HG03354 (cell line): Measurements from ENCODE around the gene RASGRF1.
"Not testable (repeated sequence)": the region's sequence is repeated elsewhere in the genome, so short reads cannot be mapped to it uniquely, and the experiment has no call there.

ENCODE experiments used
- ATAC-seq: cut with Tn5 transposase; IDR thresholded peaks from one replicate; pipeline ENCODE4 v1.9.1; 2021; ENCODE audit warnings: mild to moderate bottlenecking; ENCODE audit not compliant: unreplicated experiment, poor library complexity, severe bottlenecking

Gene RASGRF1

GRCh38 chr15:79047676-79048439 is 42.7 kb downstream of the RASGRF1 start:
- no peak for ATAC-seq

DNA sequence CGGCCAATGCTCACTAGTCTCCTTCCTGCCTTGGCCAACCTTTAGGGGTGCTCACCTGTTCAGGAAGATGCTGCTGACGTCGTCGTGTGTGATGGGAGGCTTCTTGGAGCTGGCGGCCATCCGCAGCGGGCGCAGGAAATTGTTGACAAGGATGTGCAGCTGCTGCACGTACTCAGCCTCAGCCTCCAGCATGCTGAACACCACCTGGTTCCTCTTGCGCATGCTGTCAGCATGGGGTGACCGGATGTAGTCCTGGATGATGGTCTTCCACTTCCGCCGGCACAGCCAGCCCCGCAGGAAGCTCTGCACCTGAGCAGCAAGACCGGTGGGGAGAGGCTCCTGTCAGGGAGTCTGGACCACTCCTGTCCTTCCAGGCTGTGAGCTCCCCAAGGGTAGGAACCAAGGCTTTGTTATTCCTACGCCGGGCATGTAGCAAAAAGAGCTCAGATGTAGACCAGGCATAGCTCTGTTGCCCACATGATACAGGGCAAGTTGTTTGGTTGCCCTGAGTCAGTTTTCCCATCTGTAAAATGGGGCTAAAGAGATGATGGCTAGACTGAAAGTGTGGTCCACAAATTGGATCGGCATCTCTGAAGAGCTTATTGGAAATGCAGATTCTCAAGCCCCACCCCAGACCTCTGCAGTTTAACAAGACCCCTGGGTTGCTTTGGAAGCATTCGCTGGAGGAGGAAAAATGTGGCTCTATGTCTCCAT is 43.7 kb downstream of the RASGRF1 start:
- no peak for ATAC-seq

GRCh38 chr15:79045041-79045440 is 45.5 kb downstream of the RASGRF1 start:
- no peak for ATAC-seq

- ATAC-seq = no peak
Observed at GRCh38 chr15:79042213-79042928, 48.2 kb downstream of the RASGRF1 start.

DNA sequence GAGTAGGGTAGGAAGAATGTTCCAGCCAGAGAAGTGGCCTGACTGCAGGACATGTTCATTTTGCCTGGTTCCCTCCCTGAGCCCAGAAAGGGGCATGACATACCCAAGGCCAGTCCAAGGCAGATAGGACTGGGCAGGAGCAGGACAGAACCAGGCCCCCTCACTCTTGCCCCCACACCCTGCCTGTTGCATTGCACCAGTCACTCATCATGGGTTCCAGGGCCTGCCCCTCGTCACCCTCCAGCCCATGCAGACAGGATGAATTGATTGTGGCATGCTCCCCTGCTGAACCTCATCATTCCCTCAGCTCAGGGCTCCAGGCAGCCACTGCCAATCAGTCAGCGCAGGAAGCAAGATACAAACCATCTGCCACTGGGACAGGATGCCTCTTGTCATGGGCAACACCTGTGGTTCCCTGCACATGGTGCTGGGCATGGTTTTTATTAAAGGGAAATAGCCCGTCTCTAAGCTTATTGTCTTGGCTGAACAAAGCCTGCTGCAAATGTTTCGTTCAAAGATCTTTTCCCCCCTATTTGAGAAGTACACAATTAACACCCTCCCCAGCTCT is 48.9 kb downstream of the RASGRF1 start:
- no peak for ATAC-seq

DNA sequence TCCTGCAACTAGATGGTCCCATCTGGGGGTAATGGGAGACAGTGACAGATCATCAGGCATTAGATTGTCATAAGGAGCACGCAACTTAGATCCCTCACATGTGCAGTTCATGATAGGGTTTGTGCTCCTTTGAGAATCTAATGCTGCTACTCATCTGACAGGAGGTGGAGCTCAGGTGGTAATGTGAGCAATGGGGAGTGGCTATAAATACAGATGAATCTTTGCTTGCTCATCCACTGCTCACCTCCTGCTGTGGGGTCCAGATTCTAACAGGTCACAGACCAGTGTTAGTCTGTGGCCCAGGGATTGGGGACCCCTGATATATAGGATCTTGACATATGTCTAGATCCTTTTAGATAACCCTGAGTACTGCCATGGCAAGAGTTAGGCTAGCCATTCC is 52.7 kb downstream of the RASGRF1 start:
- ATAC-seq = no peak

DNA sequence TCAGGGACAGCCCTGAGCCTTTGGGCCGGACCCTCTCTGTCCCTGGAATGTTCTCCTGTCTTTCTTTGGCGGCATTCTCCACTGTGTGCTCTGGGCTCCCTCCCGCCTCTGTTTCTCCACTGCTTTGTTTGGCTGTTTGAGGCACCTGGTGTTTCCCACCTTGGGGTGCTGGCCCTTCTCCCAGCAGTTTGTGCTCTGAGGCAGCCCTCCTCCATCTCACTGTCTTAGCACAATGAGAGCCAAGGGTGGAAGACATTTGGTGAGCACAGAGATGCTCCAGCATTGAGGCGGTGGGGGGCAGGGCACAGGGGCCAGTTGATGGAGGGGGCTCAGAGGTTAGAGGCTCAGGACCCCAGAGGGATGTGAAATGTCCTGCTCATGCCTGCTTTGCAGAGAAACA is 54.3 kb downstream of the RASGRF1 start:
- no peak for ATAC-seq

- ATAC-seq = no peak
Observed at GRCh38 chr15:79035814-79036213, 54.8 kb downstream of the RASGRF1 start.

- no peak for ATAC-seq
Observed at GRCh38 chr15:79035111-79035601, 55.4 kb downstream of the RASGRF1 start.

- ATAC-seq = no peak
Observed at GRCh38 chr15:79034284-79034683, 56.3 kb downstream of the RASGRF1 start.

DNA sequence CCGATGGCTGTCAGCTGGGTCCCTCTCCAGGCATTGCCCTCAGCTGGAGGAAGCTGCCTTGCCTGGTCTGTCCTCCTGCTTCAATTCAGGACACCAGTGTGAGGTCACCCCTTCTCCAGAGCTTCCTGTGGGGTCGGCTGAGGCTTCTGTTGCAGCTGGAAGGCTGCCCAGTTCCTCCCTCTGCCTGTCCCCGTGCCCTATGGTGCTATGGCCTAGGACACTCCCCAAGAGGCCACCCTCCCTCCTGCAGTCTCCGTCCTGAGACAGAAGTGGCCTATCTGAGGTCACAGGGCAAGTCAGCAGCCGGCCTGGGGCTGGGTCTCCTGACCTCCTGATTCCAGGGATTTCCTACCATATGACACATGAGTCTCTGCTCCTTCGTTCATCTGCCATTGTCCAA is 57.9 kb downstream of the RASGRF1 start:
- no peak for ATAC-seq

DNA sequence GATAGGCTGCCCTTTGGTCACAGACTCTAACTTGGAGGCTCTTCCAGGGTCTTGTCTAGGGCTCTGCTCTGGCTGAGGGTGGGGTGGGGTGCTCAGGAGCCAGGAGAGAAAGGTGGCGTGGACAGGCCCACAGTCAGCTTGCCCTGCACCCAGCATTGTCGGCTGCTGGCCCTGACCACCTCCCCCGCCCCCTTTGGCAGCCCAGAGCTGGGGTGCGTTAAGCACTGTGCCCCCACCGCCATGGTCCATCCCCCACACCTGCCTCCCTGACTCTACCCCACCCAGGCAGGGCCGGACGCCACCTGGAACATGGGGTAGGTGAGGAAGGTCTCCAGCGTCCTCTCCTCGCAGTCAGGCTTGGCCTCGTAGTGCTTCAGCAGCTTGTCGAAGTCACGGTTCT is 58.8 kb downstream of the RASGRF1 start:
- no peak for ATAC-seq

DNA sequence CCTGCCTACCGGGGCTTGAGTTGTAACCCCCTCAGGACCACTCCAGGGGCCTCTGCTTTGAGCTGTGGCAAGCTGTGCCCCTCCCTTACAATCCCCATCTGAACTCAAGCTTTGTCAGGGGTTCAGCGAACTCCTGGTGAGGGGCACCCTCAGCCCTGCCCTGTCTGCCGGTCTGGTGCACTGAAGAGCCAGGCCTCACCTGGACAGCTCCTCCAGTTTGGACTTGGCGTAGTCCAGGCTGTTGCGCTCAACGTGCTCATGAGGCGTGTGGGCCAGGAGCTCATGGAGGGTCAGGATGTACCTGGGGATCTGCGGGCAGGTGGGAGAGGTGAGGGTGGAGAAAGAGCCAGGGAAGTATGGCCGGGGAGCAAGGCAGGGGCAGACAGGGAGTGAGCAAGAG is 59.4 kb downstream of the RASGRF1 start:
- no peak for ATAC-seq

- ATAC-seq = no peak
Observed at GRCh38 chr15:79030470-79030869, 60.1 kb downstream of the RASGRF1 start.

- ATAC-seq = no peak
Observed at GRCh38 chr15:79028411-79028964, 62.1 kb downstream of the RASGRF1 start.

DNA sequence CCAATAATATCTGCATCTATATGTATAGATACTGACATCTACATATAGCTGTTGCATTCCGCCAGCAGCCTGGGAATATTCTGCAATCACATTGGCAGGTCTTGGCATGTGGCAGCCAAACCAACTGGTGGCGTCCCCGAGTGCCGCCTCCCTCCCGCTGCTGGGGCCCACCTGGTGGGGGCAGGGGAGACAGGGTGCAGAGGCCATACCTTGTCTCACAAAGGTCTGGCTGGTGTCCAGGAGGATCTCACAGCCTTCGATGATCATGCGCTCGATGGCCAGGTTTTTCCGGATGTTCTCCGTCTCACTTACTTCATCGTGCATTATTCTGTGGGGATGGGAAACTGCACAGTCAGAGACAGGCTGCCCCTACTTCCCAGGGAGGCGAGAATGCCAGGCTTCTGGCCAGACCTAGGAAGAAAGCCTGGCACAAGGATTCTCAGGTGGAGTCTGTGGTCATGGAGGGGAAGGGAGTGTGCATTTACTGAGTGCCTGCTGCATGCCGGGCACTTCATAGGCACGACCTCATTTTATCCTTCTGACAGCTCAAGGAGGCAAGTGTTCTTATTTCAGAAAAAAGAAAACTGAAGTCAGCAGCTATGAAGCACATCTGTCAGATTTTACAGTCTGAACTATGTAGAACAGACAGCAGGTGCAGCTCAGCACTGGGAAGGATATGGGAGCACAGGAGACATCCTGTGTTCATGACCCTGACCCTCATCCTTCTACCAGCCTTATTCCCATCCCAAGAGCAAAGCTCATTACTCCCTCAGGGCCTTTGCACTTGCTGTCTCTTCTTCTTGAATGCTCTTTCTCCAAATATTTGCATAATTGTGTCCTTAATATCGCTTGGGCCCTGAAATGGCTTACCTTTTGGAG is 62.8 kb downstream of the RASGRF1 start:
- ATAC-seq = no peak

- ATAC-seq = no peak
Observed at GRCh38 chr15:79025802-79026201, 64.8 kb downstream of the RASGRF1 start.

DNA sequence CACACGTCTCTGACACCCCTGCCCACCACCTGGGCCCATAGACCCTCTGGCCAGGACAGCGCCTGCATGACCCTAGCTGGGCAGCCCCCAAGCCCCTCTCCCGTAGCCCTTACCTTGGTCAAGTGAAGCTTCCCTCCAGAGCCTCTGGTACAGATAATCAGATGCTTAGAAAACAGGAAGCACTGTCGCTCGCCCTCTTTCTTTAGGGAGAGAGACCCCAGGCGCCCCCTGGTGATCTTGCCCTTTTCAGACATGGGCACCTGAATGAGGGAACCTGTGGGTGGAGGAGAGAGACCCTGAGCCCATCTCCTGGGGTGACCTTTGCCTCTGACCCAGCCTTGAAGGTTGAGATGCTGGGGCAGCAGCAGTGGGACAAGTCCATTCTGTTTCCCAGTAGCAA is 65.4 kb downstream of the RASGRF1 start:
- no peak for ATAC-seq

DNA sequence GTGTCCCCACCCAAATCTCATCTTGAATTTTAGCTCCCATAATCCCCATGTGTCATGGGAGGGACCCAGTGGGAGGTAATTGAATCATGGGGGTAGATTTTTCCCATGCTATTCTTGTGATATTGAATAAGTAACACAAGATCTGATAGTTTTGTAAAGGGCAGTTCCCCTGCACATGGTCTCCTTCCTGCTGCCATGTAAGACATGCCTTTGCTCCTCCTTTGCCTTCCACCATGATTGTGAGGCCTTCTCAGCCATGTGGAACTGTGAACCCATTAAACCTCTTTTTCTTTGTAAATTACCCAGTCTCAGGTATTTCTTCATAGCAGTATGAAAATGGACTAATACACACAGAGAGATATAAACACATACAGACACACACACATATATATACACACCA is 66.1 kb downstream of the RASGRF1 start:
- ATAC-seq = not testable (repeated sequence)
